Lower leg skin (tissue), 4 donors: ENCODE measurements around the gene MYO1A. TPM values are rescaled to one million over a fixed set of nuclear protein-coding genes. Genes with fewer than 3 reads are reported as not detected.

Experiments used
- DNase-seq, 2 donors: peaks; one replicate each; pipeline ENCODE4 v3.0.0-alpha.2; 2019; ENCODE audit warnings: low spot score in 2 of 2
- H3K4me3 ChIP-seq: fragments of 200-600 bp; sonication (generic); 2 replicates; pipeline ENCODE4 v1.5.1; 2017; ENCODE audit warnings: mild to moderate bottlenecking, low read depth; ENCODE audit not compliant: poor library complexity, severe bottlenecking
- CTCF ChIP-seq, 3 donors: fragments of 450-650 bp; IDR thresholded peaks; one replicate each; pipeline ENCODE4 v1.5.1; 2016; ENCODE audit warnings: antibody characterized with exemption in 3 of 3, mild to moderate bottlenecking in 3 of 3, moderate library complexity in 2 of 3
- POLR2A ChIP-seq, 2 donors: fragments of 450-650 bp; IDR thresholded peaks; one replicate each; pipeline ENCODE4 v1.6.1; 2016 to 2017; ENCODE audit warnings: antibody characterized with exemption in 2 of 2, mild to moderate bottlenecking in 1 of 2, moderate library complexity in 1 of 2
- WGBS, 2 donors: methylation state at CpG; one replicate each; pipeline ENCODE4 v1.1.5; 2018; 5-methylcytosine and 5-hydroxymethylcytosine counted together
- intact Hi-C: fragments of 100-400 bp; cut with DNase I; formaldehyde crosslinking; loops from one replicate; pipeline ENCODE4 v1.15.0; 2023; ENCODE audit warnings: low total_unique reads
- total RNA-seq, 4 donors: library from RNA; depleted of rRNA; stranded (reverse); fragments of >200 nt; gene quantifications; one replicate each; pipeline ENCODE4 v1.1.0, GENCODE V29; 2016

The MYO1A gene
- total RNA-seq, 4 donors from 2014 or later: 0.30 to 2.0 (median 0.39) TPM; not detected in 1

GRCh38 chr12:57051011-57051410 lies 1.1 kb upstream of the MYO1A start:
- intact Hi-C loops: no loop called here
- 76 to 100% methylated on average over 1 of the region's 1 CpG for WGBS, 2 donors
- TF ChIP-seq CTCF (IDR thresholded peaks at IDR 0.05) (no peak), POLR2A (IDR thresholded peaks at IDR 0.05) (no peak)
- H3K4me3 ChIP-seq: no peak overlapping the region
- DNase-seq: no peak

- DNase-seq: no peak
- no peak overlapping the region for H3K4me3 ChIP-seq
- WGBS, 2 donors: 70 to 75% methylated on average over 4 of the region's 4 CpGs
- TF ChIP-seq CTCF (IDR thresholded peaks at IDR 0.05) (no peak), POLR2A (IDR thresholded peaks at IDR 0.05) (no peak)
- intact Hi-C loops: no loop called here
Measured at GRCh38 chr12:57049119-57049446, 846 bp downstream of the MYO1A start.

GRCh38 chr12:57048423-57049118 lies 1.4 kb downstream of the MYO1A start:
- intact Hi-C loops: no loop called here
- 92% methylated on average over 1 of the region's 1 CpG for WGBS, 2 donors
- DNase-seq: no peak
- no peak overlapping the region for H3K4me3 ChIP-seq
- no peak for TF ChIP-seq CTCF (IDR thresholded peaks at IDR 0.05)
- no peak for TF ChIP-seq POLR2A (IDR thresholded peaks at IDR 0.05)

- intact Hi-C loops: no loop called here
- DNase-seq: no peak
- WGBS, 2 donors: 71 to 90% methylated on average over 1 of the region's 1 CpG
- TF ChIP-seq POLR2A (IDR thresholded peaks at IDR 0.05): no peak
- TF ChIP-seq CTCF (IDR thresholded peaks at IDR 0.05): no peak
- H3K4me3 ChIP-seq: no peak overlapping the region
Measured at GRCh38 chr12:57047981-57048380, 1.9 kb downstream of the MYO1A start.

GRCh38 chr12:57046947-57047890 lies 2.7 kb downstream of the MYO1A start:
- intact Hi-C loops: no loop called here
- TF ChIP-seq CTCF (IDR thresholded peaks at IDR 0.05): no peak
- no peak for TF ChIP-seq POLR2A (IDR thresholded peaks at IDR 0.05)
- H3K4me3 ChIP-seq: no peak overlapping the region
- WGBS, 2 donors: 76 to 78% methylated on average over 10 of the region's 10 CpGs
- no peak for DNase-seq
